ENCODE results near the gene PAQR7. TPM values are rescaled to one million over a fixed set of nuclear protein-coding genes. Genes with fewer than 3 reads are reported as not detected.

Gene PAQR7
- total RNA-seq, 1 experiment from 2014 or later: 4.4 TPM

DNA sequence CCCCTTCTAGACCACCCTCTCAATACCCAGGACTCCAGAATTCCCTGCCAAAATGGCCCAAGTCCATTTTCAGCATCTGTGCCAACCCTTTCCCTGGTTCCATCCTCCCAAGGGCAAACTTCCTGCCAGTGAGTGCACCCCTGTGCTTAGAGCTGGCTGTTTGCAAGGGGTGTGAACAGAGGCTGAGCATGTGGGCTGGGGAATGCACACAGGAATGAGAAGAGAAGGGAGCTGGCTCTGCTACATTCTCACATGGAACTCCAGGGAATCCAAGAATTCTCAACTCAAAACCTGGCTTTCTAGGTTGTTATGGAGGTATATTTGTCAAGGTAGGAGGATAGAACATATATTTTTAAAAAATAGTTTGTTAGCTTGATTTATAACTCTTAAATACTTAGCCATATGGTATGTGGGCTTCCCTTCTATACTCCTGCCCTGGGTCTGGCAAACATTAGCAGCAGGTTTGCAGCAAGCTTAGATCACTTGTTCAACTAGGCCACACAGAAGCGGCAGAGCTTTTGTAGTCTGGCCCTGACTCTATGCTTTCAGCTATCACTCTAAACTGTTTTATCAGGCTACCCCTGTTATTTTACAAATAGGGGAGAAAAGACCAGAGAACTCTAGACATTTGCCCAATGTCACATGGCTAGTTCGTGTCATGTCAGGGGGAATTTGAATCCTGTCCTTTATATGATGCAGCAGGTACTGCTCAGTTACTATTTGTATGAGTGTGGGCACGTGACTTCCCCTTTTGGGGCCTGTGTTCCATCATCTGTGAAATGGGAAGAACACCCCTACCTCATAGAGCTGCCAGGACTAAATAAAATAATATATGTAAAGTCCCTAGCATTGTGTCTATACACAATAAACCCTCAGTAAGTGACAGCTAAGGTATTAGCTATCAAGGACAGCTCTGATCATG is 38.8 kb upstream of the PAQR7 start:
- CTCF ChIA-PET: interaction anchor here (1.2 to 1.8 kb wide), 2 partner anchors 12 to 83 kb away, joined by 3 to 5 read pairs; partner anchors contain the start of gene PAFAH2
- Mint-ChIP-seq H3K9me3 (ENCODE audit: unreplicated experiment) (no peaks in the 10 kb centered on the region), H3K4me3 (ENCODE audit: unreplicated experiment) (no peak overlapping the region), H3K4me1 (ENCODE audit: insufficient read depth, unreplicated experiment) (peaks cover 7% of the 10 kb centered on the region), H3K27me3 (ENCODE audit: insufficient read depth, unreplicated experiment) (no peaks in the 10 kb centered on the region), H3K36me3 (ENCODE audit: insufficient read depth, unreplicated experiment) (no peaks in the 10 kb centered on the region), H3K27ac (ENCODE audit: low read depth, unreplicated experiment) (no peak overlapping the region)
- intact Hi-C loops (cut with micrococcal nuclease): no loop called here
- TF ChIP-seq, protein P1, sequence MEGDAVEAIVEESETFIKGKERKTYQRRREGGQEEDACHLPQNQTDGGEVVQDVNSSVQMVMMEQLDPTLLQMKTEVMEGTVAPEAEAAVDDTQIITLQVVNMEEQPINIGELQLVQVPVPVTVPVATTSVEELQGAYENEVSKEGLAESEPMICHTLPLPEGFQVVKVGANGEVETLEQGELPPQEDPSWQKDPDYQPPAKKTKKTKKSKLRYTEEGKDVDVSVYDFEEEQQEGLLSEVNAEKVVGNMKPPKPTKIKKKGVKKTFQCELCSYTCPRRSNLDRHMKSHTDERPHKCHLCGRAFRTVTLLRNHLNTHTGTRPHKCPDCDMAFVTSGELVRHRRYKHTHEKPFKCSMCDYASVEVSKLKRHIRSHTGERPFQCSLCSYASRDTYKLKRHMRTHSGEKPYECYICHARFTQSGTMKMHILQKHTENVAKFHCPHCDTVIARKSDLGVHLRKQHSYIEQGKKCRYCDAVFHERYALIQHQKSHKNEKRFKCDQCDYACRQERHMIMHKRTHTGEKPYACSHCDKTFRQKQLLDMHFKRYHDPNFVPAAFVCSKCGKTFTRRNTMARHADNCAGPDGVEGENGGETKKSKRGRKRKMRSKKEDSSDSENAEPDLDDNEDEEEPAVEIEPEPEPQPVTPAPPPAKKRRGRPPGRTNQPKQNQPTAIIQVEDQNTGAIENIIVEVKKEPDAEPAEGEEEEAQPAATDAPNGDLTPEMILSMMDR (IDR thresholded peaks at IDR 0.05; ENCODE audit: unreplicated experiment): no peak
- no peak for DNase-seq (ENCODE audit: unreplicated experiment)
- POLR2A ChIA-PET: interaction anchor here (0.6 to 1.1 kb wide), 3 partner anchors 10 to 682 kb away, joined by 3 to 4 read pairs (median 3); partner anchors contain the start of gene SYF2
- no TSS peak for BruUV-seq (replicated peaks)

- no peak overlapping the region for H3K4me3 Mint-ChIP-seq (ENCODE audit: unreplicated experiment)
- POLR2A ChIA-PET: interaction anchor here (0.6 to 1.1 kb wide), 3 partner anchors 10 to 681 kb away, joined by 3 to 4 read pairs (median 3); partner anchors contain the start of gene SYF2
- no peak for DNase-seq (ENCODE audit: unreplicated experiment)
- peaks cover 7% of the 10 kb centered on the region for H3K4me1 Mint-ChIP-seq (ENCODE audit: insufficient read depth, unreplicated experiment)
- CTCF ChIA-PET: interaction anchor here (0.5 to 1.8 kb wide), 6 partner anchors 11 to 191 kb away, joined by 3 to 5 read pairs (median 3); partner anchors contain the start of gene PAFAH2
- H3K36me3 Mint-ChIP-seq (ENCODE audit: insufficient read depth, unreplicated experiment): no peaks in the 10 kb centered on the region
- H3K27me3 Mint-ChIP-seq (ENCODE audit: insufficient read depth, unreplicated experiment): no peaks in the 10 kb centered on the region
- TF ChIP-seq, protein P1 (IDR thresholded peaks at IDR 0.05; ENCODE audit: unreplicated experiment): no peak
- no peak overlapping the region for H3K27ac Mint-ChIP-seq (ENCODE audit: low read depth, unreplicated experiment)
- H3K9me3 Mint-ChIP-seq (ENCODE audit: unreplicated experiment): no peaks in the 10 kb centered on the region
- intact Hi-C loops (cut with micrococcal nuclease): no loop called here
- BruUV-seq (replicated peaks): no TSS peak
These were observed 37.7 kb upstream of the PAQR7 start for GRCh38 chr1:25913206-25913605.

- Mint-ChIP-seq H3K4me1 (ENCODE audit: insufficient read depth, unreplicated experiment) (peaks cover 7% of the 10 kb centered on the region), H3K36me3 (ENCODE audit: insufficient read depth, unreplicated experiment) (no peaks in the 10 kb centered on the region), H3K27me3 (ENCODE audit: insufficient read depth, unreplicated experiment) (no peaks in the 10 kb centered on the region), H3K27ac (ENCODE audit: low read depth, unreplicated experiment) (no peak overlapping the region), H3K4me3 (ENCODE audit: unreplicated experiment) (no peak overlapping the region), H3K9me3 (ENCODE audit: unreplicated experiment) (no peaks in the 10 kb centered on the region)
- no peak for DNase-seq (ENCODE audit: unreplicated experiment)
- POLR2A ChIA-PET: no interaction called here
- CTCF ChIA-PET: interaction anchor here (1.2 to 1.3 kb wide), 2 partner anchors 17 to 88 kb away, joined by 3 to 4 read pairs; no protein-coding TSS in a partner anchor
- intact Hi-C loops (cut with micrococcal nuclease): no loop called here
- TF ChIP-seq, protein P1 (IDR thresholded peaks at IDR 0.05; ENCODE audit: unreplicated experiment): no peak
- BruUV-seq (replicated peaks): no TSS peak
These were observed 36.7 kb upstream of the PAQR7 start for GRCh38 chr1:25912076-25912831.

- POLR2A ChIA-PET: no interaction called here
- Mint-ChIP-seq H3K9me3 (ENCODE audit: unreplicated experiment) (no peaks in the 10 kb centered on the region), H3K4me1 (ENCODE audit: insufficient read depth, unreplicated experiment) (peaks cover 7% of the 10 kb centered on the region), H3K36me3 (ENCODE audit: insufficient read depth, unreplicated experiment) (no peaks in the 10 kb centered on the region), H3K4me3 (ENCODE audit: unreplicated experiment) (no peak overlapping the region), H3K27me3 (ENCODE audit: insufficient read depth, unreplicated experiment) (no peaks in the 10 kb centered on the region), H3K27ac (ENCODE audit: low read depth, unreplicated experiment) (no peak overlapping the region)
- intact Hi-C loops (cut with micrococcal nuclease): no loop called here
- BruUV-seq (replicated peaks): no TSS peak
- TF ChIP-seq, protein P1 (IDR thresholded peaks at IDR 0.05; ENCODE audit: unreplicated experiment): no peak
- CTCF ChIA-PET: no interaction called here
- DNase-seq (ENCODE audit: unreplicated experiment): no peak
These were observed 35.7 kb upstream of the PAQR7 start for GRCh38 chr1:25911162-25911561.

All from MCF 10A (cell line).